ENCODE measurements around the gene GHRHR.
A peak's percentile ranks its signal among the peaks of the same experiment; 100 is the strongest.

The GHRHR gene

DNA sequence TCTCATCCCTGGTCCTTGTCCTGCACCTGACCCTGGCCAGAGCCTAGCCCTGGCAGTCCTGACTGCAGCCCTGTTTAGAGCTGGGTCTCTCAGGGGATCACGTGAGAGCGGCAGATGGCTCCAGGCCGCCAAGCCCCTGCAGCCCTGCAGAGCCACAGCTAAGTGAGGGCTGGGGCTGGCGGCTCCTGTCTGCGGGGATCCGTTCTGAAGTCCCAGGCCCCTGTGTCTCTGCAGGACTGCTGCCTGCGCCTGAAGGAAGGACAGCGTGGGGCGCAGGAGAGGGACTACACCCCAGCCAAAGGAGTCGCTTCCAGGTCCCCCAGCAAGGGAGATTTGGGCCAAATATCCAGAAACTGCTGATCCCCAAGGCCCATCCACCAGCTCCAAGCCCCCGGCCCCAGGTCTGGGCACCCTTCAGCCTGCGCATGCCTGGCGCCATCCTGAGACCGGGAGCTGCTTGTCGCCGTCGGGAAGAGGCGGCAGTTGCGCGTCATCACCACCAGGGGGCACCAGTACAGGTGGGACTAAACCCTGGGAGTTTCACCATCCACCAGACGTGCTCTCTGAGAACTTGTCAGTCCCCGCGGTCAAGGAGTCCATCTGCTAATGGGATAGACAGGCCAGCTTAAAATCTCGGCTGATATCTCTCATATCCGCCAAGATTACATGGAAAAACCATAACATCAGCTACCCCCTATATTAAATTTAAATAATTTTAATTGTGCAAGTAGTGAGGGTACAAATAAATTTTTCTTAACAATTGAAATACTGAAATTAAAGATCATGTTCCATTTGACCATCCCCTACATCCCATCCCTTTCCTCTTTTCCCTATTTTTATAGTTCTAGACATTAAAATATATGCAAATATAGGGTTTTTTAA lies 25.1 kb upstream of the GHRHR start:
- peaks cover 14% of the 10 kb centered on the region for H3K27me3 ChIP-seq (replicated peaks)

DNA sequence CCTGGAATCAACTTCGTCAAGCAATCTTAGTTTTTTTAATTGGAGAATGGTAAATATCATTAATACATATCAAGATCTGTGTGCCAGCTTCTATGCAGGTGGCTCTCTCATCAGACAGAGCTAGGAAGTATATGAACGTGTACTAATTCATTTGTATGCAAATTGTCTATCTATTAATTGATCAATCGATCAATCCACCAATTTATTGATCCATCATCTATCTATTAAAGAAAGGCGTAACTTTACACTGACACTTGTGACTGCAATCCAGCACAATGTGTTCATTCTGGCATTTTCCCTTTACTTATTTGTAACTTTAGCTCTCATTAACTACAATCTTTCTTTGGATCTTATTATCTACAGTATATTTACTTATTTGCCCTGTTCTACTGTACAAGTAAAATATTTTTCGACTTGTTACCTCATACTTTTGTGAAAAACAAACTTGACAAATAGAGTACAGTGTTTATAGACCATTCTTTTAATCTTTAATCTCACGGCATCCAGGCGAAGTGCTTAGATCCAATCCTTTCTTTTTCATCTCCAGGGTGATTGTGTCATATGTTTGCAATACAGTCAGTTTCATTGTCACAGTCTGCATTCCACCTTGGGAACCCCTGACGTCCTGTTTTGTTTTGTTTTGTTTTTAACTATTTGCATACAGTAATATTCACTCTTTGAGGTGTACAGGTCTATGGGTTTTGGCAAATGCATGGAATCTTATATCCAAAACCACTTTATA lies 22.0 kb upstream of the GHRHR start:
- in situ Hi-C loops (cut with HindIII; ENCODE audit: low pct_ligation_motif_present, low sequenced_read_pairs), result no loop called here

More for the DNA sequence above, 25.1 kb upstream of the GHRHR start:
- Histone ChIP-seq H3K4me3 (ENCODE audit: low read depth, low read length) (peak overlapping the region; percentile 35), H3K27ac (no peak overlapping the region), H3K36me3 (replicated peaks) (no peaks in the 10 kb centered on the region)
- TF ChIP-seq, protein P1, sequence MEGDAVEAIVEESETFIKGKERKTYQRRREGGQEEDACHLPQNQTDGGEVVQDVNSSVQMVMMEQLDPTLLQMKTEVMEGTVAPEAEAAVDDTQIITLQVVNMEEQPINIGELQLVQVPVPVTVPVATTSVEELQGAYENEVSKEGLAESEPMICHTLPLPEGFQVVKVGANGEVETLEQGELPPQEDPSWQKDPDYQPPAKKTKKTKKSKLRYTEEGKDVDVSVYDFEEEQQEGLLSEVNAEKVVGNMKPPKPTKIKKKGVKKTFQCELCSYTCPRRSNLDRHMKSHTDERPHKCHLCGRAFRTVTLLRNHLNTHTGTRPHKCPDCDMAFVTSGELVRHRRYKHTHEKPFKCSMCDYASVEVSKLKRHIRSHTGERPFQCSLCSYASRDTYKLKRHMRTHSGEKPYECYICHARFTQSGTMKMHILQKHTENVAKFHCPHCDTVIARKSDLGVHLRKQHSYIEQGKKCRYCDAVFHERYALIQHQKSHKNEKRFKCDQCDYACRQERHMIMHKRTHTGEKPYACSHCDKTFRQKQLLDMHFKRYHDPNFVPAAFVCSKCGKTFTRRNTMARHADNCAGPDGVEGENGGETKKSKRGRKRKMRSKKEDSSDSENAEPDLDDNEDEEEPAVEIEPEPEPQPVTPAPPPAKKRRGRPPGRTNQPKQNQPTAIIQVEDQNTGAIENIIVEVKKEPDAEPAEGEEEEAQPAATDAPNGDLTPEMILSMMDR (IDR thresholded peaks at IDR 0.05; ENCODE audit: low read depth, low read length, missing control alignments), result peak; percentile 99
- peak; percentile 44 for DNase-seq
- in situ Hi-C loops (cut with HindIII; ENCODE audit: low pct_ligation_motif_present, low sequenced_read_pairs), result no loop called here

DNA sequence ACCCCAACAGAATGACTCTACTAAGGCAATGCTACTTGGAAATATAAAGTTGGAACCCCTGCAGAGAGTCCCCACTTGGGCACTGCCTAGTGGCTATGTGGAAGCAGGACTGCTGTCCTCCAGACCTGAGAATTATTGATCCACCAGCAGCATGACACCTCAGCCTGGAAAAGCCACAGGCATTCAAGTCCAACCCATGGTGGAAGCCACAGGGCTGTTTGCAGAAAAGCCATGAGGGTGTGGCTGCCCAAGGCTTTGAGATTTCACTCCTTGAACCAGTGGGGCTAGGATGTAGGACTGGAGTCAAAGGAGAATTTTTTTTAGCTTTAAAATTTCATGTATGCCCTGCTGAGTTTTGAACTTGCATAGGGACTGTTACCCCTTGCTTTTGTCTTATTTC lies 13.6 kb upstream of the GHRHR start:
- no peak overlapping the region for H3K4me3 ChIP-seq (ENCODE audit: low read depth, low read length)
- no peaks in the 10 kb centered on the region for H3K36me3 ChIP-seq (replicated peaks)
- no peak overlapping the region for H3K27ac ChIP-seq

More for the DNA sequence above, 22.0 kb upstream of the GHRHR start:
- H3K36me3 ChIP-seq (replicated peaks), result no peaks in the 10 kb centered on the region
- no peak for DNase-seq
- no peak overlapping the region for H3K4me3 ChIP-seq (ENCODE audit: low read depth, low read length)
- H3K27me3 ChIP-seq (replicated peaks), result peaks cover 14% of the 10 kb centered on the region
- H3K27ac ChIP-seq, result no peak overlapping the region
- TF ChIP-seq, protein P1 (IDR thresholded peaks at IDR 0.05; ENCODE audit: low read depth, low read length, missing control alignments), result no peak

DNA sequence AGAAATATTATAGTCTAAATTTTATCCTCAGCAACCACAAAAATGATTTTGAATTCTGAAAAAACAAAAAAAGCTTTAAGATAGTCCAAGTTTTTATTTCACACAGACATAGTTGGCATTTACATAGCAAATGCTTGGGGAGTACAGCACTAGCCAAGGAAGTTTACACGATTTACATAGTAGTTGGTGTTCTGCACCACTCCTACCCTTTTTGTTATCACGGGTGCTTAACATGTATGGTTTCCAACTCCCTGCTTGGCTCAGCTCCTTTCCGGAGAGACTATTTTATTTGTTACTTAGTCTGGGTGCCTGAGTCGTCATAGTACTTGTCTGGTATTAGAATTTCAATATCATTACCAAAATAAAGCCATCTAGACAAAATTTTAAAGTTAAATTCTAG lies 8.8 kb upstream of the GHRHR start:
- H3K27me3 ChIP-seq (replicated peaks), result no peaks in the 10 kb centered on the region
- no peak for DNase-seq
- TF ChIP-seq, protein P1 (IDR thresholded peaks at IDR 0.05; ENCODE audit: low read depth, low read length, missing control alignments), result no peak
- H3K4me3 ChIP-seq (ENCODE audit: low read depth, low read length), result no peak overlapping the region
- no peaks in the 10 kb centered on the region for H3K36me3 ChIP-seq (replicated peaks)
- in situ Hi-C loops (cut with HindIII; ENCODE audit: low pct_ligation_motif_present, low sequenced_read_pairs), result no loop called here
- H3K27ac ChIP-seq, result no peak overlapping the region

More for the DNA sequence above, 13.6 kb upstream of the GHRHR start:
- H3K27me3 ChIP-seq (replicated peaks), result no peaks in the 10 kb centered on the region
- TF ChIP-seq, protein P1 (IDR thresholded peaks at IDR 0.05; ENCODE audit: low read depth, low read length, missing control alignments), result no peak
- in situ Hi-C loops (cut with HindIII; ENCODE audit: low pct_ligation_motif_present, low sequenced_read_pairs), result no loop called here
- no peak for DNase-seq

DNA sequence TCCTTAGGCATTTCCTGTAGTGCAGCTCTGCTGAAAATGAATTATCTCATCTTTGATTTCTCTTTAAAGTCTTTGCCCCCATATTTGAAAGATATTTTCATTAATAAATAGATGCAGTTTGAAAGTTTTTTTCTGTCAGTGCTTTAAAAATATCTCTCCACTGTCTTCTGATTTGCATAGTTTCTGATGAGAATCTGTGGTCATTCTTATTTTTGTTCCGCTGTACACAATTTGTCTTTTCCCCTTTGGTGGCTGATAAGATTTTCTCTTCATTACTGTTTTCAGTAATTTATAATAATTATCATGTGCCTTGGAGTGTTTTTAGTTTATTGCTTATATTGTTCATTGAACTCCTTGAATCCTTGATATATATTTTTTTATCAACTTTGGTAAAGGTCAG lies 7.0 kb upstream of the GHRHR start:
- Histone ChIP-seq H3K27ac (no peak overlapping the region), H3K27me3 (replicated peaks) (no peaks in the 10 kb centered on the region), H3K36me3 (replicated peaks) (no peaks in the 10 kb centered on the region), H3K4me3 (ENCODE audit: low read depth, low read length) (no peak overlapping the region)
- TF ChIP-seq, protein P1 (IDR thresholded peaks at IDR 0.05; ENCODE audit: low read depth, low read length, missing control alignments), result no peak
- in situ Hi-C loops (cut with HindIII; ENCODE audit: low pct_ligation_motif_present, low sequenced_read_pairs), result no loop called here
- no peak for DNase-seq
